Large intestine (tissue), 3 donors: ENCODE data around the gene CMIP. TPM values are rescaled to one million over a fixed set of nuclear protein-coding genes. Genes with fewer than 3 reads are reported as not detected.

Experiments used
- DNase-seq, 2 donors: peaks; one replicate each; pipeline versions ENCODE4 v3.0.0 to v3.0.0-alpha.2; 2013
- H3K27ac ChIP-seq: one replicate; pipeline ENCODE4 v1.5.1; 2013; ENCODE audit warnings: low read length
- H3K27me3 ChIP-seq: 2 replicates; pipeline ENCODE4 v1.6.1; 2013; ENCODE audit warnings: low read length; ENCODE audit not compliant: control insufficient read depth, insufficient read depth
- H3K36me3 ChIP-seq: 2 replicates; pipeline ENCODE4 v1.6.1; 2013; ENCODE audit warnings: low read length; ENCODE audit not compliant: control insufficient read depth, insufficient read depth
- H3K4me1 ChIP-seq: one replicate; pipeline ENCODE4 v1.6.1; 2013; ENCODE audit warnings: low read length; ENCODE audit not compliant: control insufficient read depth, insufficient read depth
- H3K4me3 ChIP-seq: one replicate; pipeline ENCODE4 v1.5.1; 2013; ENCODE audit warnings: low read length
- H3K9me3 ChIP-seq: one replicate; pipeline ENCODE4 v1.6.1; 2013; ENCODE audit warnings: mild to moderate bottlenecking, low read depth, low read length, moderate library complexity; ENCODE audit not compliant: control insufficient read depth
- WGBS: methylation state at CpG from one replicate; pipeline ENCODE4 v1.1.5; 2013; ENCODE audit warnings: low lambda C conversion rate; ENCODE audit not compliant: insufficient coverage; 5-methylcytosine and 5-hydroxymethylcytosine counted together
- polyA plus RNA-seq: library from polyadenylated mRNA; unstranded; fragments of 120-200 nt; gene quantifications from one replicate; pipeline ENCODE4 v1.2.1, GENCODE V29; 2013

The CMIP gene
- polyA plus RNA-seq, 1 donor = 64.5 TPM

DNA sequence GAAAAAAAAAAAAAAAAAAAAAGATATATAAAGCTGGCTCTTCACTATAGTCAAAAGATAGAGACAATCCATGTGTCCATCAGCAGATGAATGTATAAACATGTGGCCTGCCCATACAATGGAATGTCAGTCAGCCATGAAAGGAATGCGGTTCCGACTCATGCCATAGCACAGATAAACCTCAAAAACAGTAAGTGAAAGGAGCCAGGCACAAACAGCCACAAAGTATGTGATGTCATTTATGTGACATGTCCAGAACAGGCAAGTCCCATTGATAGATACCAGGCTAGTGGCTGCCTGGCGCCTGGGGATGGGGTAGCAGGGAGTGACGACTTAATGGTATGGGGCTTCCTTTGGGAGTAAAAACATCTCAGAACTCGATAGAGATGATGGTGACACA, 155.7 kb downstream of the CMIP start:
- peaks cover 7% of the 10 kb centered on the region for H3K4me1 ChIP-seq

DNA sequence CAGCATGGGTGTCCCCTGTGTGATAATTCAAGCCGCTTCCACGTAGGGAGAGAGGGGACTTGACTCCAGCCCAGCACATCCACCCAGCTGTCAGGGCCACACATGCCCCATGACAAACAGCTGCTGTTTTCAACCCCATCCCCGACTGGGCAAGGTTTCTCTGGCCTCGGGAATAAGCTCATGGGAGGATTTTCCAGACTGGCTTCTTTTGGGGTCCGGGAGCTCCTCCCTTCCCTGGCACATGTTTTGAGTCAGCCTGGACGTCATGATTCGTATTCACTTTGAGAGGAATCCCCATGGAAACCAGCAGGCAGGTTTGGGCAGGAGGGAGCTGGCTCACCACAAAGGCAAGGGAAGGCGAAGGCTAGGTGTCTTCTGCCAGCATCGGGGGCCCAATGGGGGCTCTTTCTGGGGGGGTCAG, 156.4 kb downstream of the CMIP start:
- no CpG with 5 or more reads among the region's 9 CpGs for WGBS
- no peak overlapping the region for H3K27ac ChIP-seq
- no peaks in the 10 kb centered on the region for H3K9me3 ChIP-seq
- peaks cover 7% of the 10 kb centered on the region for H3K4me1 ChIP-seq
- DNase-seq = no peak
- H3K4me3 ChIP-seq = no peak overlapping the region
- H3K27me3 ChIP-seq = no peaks in the 10 kb centered on the region
- H3K36me3 ChIP-seq = peaks cover 3% of the 10 kb centered on the region

More for the DNA sequence above, 155.7 kb downstream of the CMIP start:
- Histone ChIP-seq H3K4me3 (no peak overlapping the region), H3K27me3 (no peaks in the 10 kb centered on the region), H3K27ac (no peak overlapping the region), H3K9me3 (no peaks in the 10 kb centered on the region), H3K36me3 (peaks cover 3% of the 10 kb centered on the region)
- WGBS = 71% methylated on average over 4 of the region's 5 CpGs
- no peak for DNase-seq

DNA sequence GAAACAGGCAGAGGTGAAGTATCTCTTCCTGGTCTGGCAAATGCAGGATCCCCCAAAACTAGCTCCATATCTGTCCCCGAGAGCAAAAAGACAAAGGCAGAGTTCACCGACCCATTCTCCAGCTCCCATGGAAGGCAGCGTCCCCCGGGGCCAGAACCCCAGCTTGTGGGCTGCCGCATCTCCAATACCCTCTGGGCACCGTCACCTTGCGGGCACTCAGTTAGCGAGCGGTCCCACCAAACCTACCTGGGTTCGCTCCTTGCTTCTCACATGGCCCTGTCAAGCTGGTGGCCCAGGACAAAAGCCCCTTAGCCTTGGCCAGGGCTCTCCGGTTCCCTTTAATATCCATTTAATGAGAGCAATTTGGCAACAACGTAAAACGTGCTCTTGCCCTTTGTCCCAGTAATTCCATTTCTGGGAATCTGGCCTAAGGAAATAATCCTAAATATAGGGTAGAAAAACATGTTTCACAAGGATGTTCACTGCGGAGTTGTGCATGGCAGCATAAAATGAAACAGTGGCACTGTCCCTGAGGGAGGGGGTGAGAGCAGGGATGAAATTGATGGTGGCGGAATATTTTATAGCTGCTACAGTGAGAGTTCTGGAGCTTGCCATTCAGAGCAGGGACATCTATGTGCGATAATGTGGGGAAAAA, 157.1 kb downstream of the CMIP start:
- Histone ChIP-seq H3K27ac (no peak overlapping the region), H3K4me3 (no peak overlapping the region), H3K36me3 (peaks cover 3% of the 10 kb centered on the region), H3K9me3 (no peaks in the 10 kb centered on the region), H3K27me3 (no peaks in the 10 kb centered on the region), H3K4me1 (peaks cover 7% of the 10 kb centered on the region)
- no peak for DNase-seq
- WGBS = no CpG with 5 or more reads among the region's 16 CpGs

DNA sequence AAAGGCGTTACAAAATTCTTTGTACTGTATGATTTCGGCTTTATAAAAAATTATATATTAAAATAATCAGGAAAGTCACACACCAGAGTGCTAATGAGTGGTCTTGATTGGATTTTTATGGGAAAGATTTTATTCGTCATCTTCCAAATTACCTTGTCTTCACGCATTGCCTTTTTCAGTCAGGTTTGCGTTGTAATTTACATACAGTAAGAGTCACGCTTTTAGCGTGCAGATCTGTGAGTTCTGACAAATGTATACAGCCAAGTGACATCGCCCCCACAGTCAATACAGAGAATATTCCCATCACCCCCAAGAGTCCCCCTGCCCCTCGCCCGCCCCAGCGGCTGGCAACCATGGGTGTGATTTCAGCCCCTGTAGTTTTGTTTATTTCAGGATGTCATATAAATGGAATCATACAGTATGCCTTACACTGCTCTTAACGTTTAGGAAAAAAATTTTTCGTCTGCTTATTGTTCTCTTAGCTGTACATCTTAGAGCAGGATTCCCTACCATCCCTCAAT, 157.7 kb downstream of the CMIP start:
- H3K4me1 ChIP-seq = peaks cover 3% of the 10 kb centered on the region

DNA sequence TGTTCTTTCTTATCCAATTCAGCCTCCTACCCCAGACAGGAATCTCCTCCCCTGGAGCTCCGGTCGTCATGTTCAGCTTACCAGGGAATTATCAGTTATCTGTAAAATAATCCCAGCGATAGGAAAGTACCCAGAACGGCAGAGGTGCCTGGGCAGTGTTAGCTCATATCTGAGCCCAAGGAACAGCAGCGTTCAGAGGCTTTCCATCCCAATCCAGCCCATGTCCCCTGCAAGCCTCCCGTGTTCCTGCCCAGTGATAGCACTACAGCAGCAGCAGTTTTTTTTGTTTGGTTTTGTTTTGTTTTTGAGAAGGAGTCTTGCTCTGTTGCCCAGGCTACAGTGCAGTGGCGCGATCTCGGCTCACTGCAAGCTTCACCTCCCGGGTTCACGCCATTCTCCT, 158.2 kb downstream of the CMIP start:
- WGBS = no CpG with 5 or more reads among the region's 11 CpGs
- peaks cover 3% of the 10 kb centered on the region for H3K4me1 ChIP-seq

More for the DNA sequence above, 157.7 kb downstream of the CMIP start:
- Histone ChIP-seq H3K27me3 (no peaks in the 10 kb centered on the region), H3K36me3 (peaks cover 2% of the 10 kb centered on the region), H3K4me3 (no peak overlapping the region), H3K9me3 (no peaks in the 10 kb centered on the region), H3K27ac (no peak overlapping the region)
- WGBS = 69% methylated on average over 4 of the region's 13 CpGs
- DNase-seq = no peak

DNA sequence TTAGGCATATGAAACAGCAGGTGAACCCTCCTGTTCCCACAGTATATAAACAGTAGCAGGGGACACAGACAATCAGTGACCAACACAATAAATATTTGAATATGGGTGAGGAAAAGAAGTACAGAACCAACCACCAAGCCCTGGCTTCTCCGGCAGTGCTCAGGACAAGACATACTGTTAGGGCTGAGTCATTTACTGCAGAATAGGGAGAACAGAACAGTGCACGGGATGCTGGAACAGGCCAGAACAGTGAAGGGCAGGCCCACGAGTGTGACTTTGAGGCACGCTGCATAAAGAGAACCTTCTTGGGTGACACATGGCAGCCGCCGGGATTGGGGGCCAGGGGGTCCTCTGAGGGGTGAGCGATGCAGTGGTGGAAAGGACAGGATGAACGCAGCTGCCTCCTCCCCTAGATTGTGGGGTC, 160.4 kb downstream of the CMIP start:
- no peaks in the 10 kb centered on the region for H3K9me3 ChIP-seq
- H3K36me3 ChIP-seq = peaks cover 26% of the 10 kb centered on the region
- WGBS = no CpG with 5 or more reads among the region's 8 CpGs
- H3K27me3 ChIP-seq = no peaks in the 10 kb centered on the region
- no peak for DNase-seq
- H3K4me1 ChIP-seq = peaks cover 3% of the 10 kb centered on the region
- H3K27ac ChIP-seq = no peak overlapping the region
- no peak overlapping the region for H3K4me3 ChIP-seq

More for the DNA sequence above, 158.2 kb downstream of the CMIP start:
- H3K27ac ChIP-seq = no peak overlapping the region
- no peak for DNase-seq
- H3K27me3 ChIP-seq = no peaks in the 10 kb centered on the region
- H3K9me3 ChIP-seq = no peaks in the 10 kb centered on the region
- H3K36me3 ChIP-seq = peaks cover 7% of the 10 kb centered on the region
- no peak overlapping the region for H3K4me3 ChIP-seq

DNA sequence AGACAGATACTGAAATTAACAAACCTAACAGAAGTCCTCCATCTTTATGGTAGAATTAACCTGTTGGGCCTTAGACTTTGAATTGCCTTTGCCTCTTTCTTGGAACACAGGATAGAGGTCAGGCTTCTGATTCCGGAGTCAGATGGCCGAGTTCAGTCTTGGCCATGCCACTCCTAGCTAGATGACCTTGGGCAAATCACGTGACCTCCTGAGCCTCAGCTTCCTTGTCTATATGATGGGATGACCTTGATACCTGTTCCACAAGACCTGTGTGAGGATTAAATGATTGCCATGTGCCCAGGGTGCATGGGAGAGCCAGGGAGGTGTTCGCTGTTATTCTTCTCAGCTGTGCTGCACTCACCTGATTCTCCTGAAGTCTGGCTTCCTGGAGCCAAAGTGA, 161.4 kb downstream of the CMIP start:
- no peak overlapping the region for H3K27ac ChIP-seq
- H3K4me1 ChIP-seq = no peaks in the 10 kb centered on the region
- DNase-seq = no peak
- H3K4me3 ChIP-seq = no peak overlapping the region
- H3K36me3 ChIP-seq = peaks cover 34% of the 10 kb centered on the region
- WGBS = no CpG with 5 or more reads among the region's 4 CpGs
- no peaks in the 10 kb centered on the region for H3K9me3 ChIP-seq
- no peaks in the 10 kb centered on the region for H3K27me3 ChIP-seq

DNA sequence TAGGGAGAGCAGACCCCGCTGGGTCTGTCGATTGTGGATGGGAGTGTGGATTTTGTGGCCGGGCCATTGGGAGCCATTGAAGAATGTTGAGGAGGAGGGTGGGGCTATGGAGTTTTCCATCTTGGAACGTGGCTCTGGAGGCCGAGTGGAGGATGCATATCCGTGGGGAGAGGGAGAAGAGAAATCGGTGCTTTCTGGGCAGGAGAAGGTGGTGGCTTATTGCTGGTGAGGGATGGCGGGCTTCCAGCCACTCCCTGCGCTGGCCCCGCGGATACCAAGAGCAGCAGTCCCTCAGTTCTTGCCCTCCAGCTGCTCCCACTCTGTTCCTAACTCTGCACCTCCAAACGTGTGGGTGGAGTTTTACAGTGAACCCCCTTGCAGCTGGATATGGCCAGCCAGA, 162.4 kb downstream of the CMIP start:
- Histone ChIP-seq H3K27me3 (no peaks in the 10 kb centered on the region), H3K9me3 (no peaks in the 10 kb centered on the region), H3K4me1 (no peaks in the 10 kb centered on the region), H3K36me3 (peaks cover 41% of the 10 kb centered on the region), H3K4me3 (no peak overlapping the region), H3K27ac (no peak overlapping the region)
- no peak for DNase-seq
- WGBS = no CpG with 5 or more reads among the region's 12 CpGs

DNA sequence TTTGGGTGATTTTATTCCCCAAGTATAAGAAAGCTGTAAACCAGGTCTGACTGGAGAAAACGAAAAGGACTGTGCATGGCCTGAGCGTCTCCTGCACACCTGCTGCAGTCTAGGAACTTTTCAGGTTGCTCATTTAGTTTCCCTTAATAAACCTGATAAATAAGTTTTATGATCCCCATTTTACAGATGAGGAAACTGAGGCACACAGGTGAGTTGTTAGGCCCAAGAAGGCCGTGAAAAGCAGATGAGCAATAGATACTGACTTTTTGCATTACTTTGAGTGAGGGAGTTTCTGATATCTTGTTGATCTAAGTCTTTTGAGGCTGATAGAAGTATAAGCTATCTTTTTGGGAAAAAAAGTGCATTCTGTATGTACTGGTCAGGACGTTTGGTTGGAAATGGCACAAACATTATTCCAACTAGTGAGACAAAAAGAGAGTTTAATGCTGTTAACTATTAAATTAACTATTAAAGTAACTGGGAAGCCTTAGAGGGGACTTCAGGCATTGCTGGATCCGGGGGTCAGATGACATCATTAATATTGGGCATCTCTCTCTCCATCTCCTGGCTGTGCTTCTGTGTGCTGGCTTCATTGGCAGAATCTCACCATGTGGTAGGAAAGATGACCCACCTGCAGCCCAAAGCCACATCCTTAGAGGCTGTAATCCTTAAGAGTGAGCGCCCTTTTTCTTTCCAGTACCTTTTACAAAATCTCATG, 163.4 kb downstream of the CMIP start:
- WGBS = 60% methylated on average over 1 of the region's 6 CpGs
- Histone ChIP-seq H3K4me3 (no peak overlapping the region), H3K4me1 (no peaks in the 10 kb centered on the region), H3K36me3 (peaks cover 51% of the 10 kb centered on the region), H3K27me3 (no peaks in the 10 kb centered on the region), H3K9me3 (no peaks in the 10 kb centered on the region), H3K27ac (no peak overlapping the region)
- DNase-seq = no peak

DNA sequence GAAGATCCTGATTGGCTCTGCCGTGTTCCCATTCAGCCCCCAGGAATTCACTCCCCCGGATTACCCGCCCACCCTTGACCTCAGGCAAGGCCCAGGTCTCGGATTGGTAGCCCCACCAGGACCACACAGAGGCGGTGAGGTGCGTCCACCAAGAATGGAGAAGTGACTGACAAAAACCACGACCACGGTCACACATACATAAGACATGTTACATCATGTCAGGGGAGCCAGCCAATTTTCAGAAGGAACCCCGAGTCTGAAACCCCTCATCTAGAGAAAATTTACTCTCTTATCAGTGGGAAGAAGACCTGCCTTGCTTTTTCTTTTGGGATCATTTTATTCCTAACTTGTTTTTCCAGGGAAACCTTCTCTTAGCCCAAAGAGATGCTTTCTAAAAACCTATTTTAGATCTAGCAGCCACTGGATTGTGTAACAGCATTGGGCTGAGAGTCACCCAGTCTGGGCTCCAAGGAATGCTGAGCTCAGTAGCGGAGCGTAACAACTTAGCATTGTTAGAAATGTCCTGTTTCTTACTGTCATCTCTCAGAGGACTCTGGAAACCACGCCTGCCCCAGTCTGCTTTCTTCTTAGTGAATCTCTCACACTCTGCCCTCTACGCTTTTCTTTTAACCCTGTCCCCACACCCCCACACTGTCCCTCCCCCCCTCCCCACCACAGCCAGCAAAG, 164.1 kb downstream of the CMIP start:
- DNase-seq = no peak
- H3K27me3 ChIP-seq = no peaks in the 10 kb centered on the region
- H3K27ac ChIP-seq = no peak overlapping the region
- no peaks in the 10 kb centered on the region for H3K4me1 ChIP-seq
- no CpG with 5 or more reads among the region's 13 CpGs for WGBS
- peaks cover 55% of the 10 kb centered on the region for H3K36me3 ChIP-seq
- no peaks in the 10 kb centered on the region for H3K9me3 ChIP-seq
- H3K4me3 ChIP-seq = no peak overlapping the region
